ENCODE data around the gene ETF1.

The ETF1 gene

DNA sequence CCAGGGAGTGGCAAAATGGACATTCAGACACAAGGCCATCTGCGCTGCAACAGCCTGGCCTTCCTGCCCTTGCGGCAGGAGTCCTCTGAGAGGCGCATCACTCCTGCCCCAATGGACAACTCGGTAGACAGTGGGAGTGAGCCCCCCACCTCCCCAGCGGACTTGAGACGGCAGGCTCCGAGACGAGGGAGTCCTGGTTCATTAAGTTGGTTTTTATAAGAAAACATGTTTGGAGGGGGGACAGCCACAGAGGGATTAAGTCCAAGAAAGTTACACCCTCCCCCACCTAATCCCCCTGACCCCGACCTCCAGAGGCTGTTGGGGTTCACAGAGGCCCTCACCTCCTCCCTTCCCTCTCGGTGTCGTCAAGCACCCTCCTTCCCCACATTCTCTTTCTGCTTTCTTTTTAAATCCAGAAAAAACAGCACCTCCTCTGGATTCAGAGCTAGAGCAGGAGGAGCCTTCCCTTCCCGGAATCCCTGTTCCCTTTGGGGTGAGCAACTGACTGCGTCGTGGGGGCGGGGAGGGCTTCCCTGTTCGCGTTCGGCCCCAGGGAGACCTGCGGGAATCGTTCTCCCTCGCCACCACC lies 79.5 kb downstream of the ETF1 start:
- no peak for DNase-seq (ENCODE audit: low read depth)

DNA sequence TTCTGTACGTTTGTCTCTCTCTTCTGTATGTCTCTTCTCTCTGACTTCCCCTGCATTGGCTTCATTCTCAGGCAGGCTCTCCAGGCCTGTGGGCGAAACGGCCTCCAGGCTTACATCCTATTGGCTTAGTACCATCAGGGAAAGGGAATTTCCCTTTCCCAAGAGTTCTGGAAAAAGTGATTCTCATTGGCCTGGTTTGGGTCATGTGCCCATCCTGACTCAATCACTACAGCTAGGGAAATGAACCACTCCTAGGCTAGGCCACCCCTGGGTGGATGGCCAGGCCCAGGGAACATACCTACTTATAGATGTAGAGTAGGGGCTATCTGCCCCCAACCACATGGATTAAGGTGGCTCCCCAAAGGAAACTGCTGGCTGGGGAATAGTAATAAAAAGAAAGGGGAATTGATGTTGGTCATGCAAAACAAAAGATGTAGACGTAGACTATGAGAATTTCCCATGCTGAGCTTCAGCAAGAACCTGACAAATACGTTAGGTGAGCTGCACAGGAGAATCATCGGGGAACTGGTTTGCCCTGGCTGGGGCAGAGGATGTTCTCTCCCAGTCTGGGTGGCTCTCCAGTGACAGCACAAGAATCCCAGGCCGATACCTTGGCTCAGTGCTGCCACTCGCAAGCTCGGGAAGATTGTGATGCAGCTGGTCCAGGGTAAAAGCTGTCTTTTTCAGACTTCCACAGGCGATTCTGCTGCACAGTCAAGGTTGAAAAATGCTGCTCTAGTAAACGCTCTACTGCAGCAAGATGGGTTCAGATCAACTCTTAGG lies 81.5 kb downstream of the ETF1 start:
- DNase-seq (ENCODE audit: low read depth), result no peak

DNA sequence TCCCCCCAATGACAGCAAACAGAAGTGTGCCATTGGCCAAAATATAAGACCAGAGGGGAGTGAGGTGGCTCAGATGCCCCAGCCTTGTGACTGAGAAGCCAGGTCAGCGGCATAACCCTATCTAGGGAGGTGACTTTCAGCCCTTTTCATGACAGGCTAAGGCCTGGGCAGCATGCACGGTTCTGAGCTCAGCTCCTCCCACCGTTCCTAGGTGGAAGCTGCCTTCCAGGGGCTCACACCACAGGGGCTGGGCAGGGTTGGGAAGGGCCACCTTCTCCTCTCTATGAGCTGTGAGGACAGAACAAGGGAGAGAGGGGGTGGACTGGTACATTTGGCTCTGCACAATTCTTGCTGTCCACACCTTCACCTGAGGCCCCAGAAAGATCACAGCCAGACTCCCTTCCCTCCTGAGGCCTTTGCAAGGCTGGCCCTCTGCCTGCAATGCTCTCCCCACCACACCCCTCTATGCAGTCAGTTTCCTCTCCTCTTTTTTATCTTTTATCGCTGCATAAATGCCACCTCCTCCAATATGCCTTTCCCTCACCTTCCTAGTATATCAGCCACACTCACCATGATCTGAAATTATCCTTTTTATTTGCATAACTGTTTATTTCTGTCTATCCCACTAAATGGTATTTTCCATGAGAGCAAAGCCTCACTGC lies 82.9 kb downstream of the ETF1 start:
- no peak for DNase-seq (ENCODE audit: low read depth)

DNA sequence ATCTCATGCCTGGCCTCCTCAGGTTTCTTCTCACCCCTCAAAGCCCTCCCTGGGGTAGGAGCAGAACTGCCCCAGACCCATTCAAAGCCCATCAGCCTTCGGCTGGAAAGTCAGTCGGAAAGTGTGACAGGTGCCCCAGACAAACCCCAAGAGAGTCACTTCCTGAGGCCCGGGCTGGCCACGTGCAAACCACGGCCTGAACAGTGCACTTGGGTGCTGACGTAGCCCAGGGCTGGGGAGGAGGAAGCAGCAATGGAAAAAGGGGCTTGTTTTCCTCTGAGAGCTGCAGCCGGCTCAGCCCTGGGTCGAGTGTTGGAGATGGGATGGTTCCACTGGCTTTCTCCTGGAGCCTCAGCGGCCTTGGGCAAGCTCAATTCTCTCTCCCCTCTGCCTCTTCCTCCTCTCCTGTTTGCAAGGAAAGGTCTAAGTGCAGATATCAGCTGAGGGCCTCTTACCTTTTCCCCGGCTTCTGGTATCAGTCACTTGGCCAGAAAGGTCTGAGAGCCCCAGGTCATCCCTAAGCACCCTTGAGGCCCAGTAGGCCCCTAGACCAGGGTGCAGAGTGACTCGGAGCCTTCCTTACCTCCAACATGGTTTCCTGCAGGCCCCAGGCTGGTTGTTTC lies 83.6 kb downstream of the ETF1 start:
- DNase-seq (ENCODE audit: low read depth), result peak; percentile 63

DNA sequence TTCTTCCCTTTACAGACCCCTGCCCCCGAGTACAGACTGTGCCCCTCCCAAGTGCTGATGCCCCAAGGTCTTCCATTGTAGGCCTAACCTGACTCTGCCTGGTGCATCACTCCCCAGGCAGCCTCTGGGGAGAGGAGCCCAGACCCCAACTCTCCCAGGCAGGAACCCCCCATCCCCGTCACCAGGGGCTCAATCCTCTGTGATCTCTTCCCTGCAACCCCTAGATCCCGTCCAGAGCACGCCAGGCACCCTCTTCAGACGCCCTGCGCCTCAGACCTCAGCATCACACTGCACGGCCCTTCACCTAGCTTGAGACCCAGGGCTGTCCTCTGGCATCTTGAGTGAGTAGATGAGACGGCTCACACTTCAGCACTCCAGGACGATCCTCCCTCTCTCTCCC lies 84.2 kb downstream of the ETF1 start:
- no peak for DNase-seq (ENCODE audit: low read depth)

DNA sequence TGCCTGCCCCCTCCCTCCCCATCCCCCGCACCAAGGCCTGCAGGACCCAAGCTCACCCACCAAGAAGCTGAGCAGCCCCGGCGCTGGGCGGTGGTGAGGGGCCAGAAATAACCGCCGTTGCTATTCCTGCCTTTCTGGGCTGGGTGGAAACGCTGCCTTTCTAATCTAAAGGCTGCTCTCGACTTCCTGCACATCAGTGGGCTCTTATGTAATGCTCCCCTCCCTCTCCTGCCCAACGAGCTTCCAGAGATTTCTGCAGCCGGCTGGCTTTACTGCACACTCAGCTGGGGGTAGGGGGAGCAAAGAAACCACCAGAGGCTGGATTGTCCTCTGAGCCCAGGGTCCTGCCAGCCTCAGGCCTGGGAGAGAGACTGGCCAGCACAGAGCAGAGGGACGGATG lies 84.7 kb downstream of the ETF1 start:
- DNase-seq (ENCODE audit: low read depth), result no peak

- DNase-seq (ENCODE audit: low read depth), result no peak
Measured at GRCh38 chr5:138457531-138458275, 85.3 kb downstream of the ETF1 start.

Data from stimulated activated CD8-positive, alpha-beta memory T cell treated with anti-CD3 and anti-CD28 coated beads, Interleukin-15, amount 100 ng/mL, for 24 hours (primary cell).